ENCODE measurements around the gene EEF1A1. TPM values are rescaled to one million over a fixed set of nuclear protein-coding genes. Genes with fewer than 3 reads are reported as not detected.
"Not testable (repeated sequence)": the region's sequence is repeated elsewhere in the genome, so short reads cannot be mapped to it uniquely, and the experiment has no call there.

EEF1A1 gene
- total RNA-seq, 1 experiment from 2014 or later, result 10,453 TPM

DNA sequence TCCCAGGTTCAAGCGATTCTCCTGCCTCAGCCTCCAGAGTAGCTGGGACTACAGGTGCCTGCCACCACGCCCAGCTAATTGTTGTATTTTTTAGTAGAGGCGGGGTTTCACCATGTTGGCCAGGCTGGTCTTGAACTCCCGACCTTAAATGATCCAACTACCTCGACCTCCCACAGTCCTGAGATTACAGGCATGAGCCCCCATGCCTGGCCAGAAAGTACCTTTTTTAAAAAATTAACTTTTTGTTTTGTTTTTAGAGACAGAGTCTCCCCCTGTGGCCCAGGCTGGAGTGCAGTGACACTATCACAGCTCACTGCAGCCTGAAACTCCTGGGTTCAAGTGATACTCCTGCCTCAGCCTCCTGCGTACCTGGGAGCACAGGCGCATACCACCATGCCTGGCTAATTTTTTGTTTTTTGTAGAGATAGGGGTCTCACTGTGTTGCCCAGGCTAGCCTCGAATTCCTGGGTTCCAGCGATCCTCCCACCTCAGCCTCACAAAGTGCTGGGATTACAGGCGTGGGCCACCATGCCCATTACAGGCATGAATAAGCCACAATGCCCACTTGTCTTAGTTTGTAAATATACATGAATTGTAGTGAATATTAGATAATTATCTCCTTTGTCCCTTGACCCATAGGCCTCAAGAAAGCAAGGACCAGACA is 17.4 kb upstream of the EEF1A1 start:
- no peak for DNase-seq (ENCODE audit: low read depth)

DNA sequence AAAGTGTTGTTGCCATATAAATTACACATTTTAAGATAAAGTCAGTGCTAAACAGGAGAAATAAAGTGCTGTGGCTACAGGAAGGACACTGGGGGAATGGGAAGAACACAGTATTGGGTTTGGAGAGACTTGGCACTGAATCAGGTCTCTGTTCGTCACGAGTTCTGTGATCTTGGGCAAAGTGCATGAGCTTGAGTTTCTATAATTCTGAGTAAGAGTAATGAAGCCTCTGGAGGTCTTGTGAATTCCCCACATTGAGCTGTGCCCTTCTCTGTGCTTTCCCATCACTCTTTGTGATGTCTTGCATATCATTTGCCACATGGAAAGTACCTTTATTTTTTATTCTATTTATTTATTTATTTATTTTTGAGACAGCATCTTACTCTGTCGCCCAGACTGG is 16.8 kb upstream of the EEF1A1 start:
- no peak for DNase-seq (ENCODE audit: low read depth)

DNA sequence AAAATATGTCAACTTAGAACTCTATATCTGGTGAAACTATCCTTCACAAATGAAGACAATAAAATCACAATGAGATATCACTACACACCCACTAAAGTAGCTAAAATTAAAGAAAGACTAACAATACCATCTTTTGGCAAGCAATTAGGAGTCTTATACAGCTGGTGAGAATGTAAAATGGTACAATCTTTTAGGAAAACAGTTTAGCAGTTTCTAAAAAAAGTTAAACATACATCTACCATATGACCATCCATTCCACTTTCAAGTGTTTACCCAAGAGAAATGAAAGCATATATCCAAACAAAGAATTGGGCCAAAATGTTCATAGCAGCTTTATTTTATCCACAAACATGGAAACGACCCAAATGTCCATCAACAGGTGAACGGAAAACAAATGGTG is 13.8 kb upstream of the EEF1A1 start:
- no peak for DNase-seq (ENCODE audit: low read depth)

DNA sequence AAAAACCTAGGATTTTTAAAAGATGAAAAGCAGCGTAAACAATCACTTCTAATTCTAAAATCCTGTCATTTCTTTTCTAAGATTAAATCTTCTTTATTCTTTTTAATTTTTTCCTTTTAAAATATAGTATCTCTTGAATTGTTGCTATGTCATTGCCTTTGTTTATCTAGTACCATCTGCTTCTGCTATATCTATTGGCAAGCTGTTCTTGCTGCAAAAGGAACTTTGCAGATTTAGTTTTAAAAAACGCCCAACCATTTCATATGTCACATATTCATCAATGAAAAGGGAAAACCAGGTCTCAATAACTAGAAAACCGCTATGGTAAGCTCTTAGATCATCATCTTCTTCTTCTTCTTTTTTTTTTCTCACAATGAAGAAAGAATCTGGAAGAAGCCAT is 11.5 kb upstream of the EEF1A1 start:
- no peak for DNase-seq (ENCODE audit: low read depth)

DNA sequence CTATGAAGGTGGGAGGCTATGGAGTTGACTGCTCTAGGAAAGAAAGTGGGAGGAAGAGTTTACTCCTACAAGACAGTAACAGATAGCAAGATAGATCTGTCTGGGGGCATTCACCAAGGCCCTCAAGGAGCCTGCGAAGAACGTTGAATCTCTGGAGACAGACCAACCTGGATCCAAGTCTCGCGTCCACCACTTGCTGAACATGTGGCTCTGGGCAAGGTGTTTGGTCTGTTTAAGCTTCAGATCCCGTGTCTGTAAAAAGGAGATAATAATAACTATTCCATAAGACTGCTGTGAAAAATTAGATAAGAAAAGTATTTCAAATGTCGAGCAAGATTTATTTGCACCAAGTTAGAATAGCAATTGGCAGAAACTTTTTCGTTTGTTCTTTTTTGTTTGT is 8.1 kb upstream of the EEF1A1 start:
- DNase-seq (ENCODE audit: low read depth), result no peak

DNA sequence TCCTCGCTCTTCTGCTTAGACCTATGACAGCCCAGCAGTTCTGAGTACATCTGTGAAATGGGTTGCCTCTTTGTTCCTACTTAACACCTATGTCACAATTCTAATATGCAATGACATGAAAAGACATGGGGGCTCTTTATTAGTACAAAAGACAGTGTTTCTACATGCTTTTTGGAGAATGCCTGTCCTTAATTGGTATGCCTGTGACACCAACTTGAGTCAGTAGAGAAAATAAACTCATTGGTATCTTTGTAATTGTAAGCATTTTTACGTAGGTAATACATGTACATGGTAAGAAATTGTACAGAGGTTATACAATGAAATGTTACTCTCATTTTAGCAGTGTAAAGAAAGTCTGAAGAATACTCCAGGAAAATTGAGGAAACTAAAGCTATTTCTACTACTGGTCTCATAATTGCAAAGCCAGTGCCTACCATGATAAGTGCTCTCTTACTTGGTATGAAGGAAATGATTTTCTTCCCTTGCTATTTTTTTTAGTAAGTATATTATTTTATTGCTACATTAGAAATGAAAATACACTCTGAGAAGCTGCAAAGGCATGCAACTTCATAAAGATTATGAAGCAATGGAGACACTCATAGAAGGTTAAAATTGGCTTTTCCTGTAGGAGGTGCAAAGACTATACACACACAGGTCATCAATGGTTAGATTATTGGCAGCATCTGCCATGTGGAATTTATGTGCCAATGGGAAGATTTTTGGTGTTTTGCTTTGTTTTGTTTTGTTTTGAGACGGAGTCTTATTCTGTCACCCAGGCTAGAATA is 4.9 kb upstream of the EEF1A1 start:
- DNase-seq (ENCODE audit: low read depth), result no peak

DNA sequence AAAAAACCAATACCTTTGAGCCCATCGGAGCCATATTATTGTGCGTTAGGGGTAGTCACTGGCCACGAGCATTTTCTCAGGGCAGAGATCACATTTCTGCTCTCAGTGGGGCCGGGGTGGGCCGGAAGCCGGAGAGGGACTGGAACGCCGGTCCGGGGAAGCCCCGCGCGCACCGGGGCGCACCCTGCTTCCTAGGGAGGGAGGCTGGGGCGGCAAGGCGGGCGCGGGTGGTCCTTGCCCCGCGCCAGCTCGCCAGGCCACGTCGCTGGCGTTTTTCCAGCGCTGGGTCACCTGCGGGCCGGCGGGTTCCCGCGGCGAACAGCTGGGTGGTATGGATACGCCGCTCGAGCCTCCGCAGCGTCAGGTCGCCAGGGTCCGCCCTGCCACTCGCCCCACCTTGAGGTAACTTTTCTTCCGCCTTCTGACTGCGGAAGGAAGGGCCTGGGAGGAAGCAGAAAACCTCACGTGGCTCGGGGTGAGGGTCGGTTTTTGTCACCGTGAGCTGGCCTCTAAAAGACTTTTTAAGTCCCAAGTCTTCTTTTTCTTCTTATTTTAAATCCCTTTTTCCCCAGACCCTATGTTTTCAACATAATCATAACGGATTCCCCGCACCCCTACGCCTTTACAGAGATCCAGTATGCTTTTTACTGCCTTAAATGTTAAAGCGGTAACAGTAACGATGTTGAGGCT is 2.7 kb upstream of the EEF1A1 start:
- peak; percentile 60 for DNase-seq (ENCODE audit: low read depth)

DNA sequence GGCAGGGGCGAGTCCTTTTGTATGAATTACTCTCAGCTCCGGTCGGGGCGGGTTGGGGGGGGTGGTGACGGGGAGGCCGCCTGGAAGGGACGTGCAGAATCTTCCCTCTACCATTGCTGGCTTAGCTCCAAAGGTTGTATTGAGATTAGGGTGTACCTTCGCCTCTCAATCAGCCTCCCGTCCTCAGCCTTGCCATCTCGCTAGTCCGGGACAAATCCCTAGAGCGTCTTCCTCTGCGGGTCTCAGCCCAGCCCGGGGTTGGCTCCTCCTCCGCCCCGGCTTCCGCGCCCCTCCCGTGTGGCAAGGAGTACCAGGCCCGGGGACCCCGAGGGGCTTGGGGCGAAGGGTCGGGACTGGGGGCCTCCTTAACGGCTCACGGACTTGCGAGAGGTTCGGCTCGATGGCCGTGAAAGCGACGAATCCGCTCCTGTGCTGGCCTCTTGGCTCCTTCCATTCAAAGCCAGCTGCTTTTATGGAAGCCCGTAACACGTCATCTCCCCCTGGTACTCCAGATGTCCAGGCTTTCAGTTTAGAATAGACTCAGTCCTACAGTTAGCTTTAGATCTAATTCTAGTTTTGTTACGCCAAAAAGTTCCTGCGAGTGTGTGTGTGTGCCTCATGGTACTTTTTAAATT is 636 bp upstream of the EEF1A1 start:
- peak; percentile 86 for DNase-seq (ENCODE audit: low read depth)

DNA sequence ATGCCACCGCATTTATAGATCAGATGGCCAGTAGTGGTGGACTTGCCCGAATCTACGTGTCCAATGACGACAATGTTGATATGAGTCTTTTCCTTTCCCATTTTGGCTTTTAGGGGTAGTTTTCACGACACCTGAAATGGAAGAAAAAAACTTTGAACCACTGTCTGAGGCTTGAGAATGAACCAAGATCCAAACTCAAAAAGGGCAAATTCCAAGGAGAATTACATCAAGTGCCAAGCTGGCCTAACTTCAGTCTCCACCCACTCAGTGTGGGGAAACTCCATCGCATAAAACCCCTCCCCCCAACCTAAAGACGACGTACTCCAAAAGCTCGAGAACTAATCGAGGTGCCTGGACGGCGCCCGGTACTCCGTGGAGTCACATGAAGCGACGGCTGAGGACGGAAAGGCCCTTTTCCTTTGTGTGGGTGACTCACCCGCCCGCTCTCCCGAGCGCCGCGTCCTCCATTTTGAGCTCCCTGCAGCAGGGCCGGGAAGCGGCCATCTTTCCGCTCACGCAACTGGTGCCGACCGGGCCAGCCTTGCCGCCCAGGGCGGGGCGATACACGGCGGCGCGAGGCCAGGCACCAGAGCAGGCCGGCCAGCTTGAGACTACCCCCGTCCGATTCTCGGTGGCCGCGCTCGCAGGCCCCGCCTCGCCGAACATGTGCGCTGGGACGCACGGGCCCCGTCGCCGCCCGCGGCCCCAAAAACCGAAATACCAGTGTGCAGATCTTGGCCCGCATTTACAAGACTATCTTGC is 725 bp downstream of the EEF1A1 start:
- DNase-seq (ENCODE audit: low read depth), result peak; percentile 72

DNA sequence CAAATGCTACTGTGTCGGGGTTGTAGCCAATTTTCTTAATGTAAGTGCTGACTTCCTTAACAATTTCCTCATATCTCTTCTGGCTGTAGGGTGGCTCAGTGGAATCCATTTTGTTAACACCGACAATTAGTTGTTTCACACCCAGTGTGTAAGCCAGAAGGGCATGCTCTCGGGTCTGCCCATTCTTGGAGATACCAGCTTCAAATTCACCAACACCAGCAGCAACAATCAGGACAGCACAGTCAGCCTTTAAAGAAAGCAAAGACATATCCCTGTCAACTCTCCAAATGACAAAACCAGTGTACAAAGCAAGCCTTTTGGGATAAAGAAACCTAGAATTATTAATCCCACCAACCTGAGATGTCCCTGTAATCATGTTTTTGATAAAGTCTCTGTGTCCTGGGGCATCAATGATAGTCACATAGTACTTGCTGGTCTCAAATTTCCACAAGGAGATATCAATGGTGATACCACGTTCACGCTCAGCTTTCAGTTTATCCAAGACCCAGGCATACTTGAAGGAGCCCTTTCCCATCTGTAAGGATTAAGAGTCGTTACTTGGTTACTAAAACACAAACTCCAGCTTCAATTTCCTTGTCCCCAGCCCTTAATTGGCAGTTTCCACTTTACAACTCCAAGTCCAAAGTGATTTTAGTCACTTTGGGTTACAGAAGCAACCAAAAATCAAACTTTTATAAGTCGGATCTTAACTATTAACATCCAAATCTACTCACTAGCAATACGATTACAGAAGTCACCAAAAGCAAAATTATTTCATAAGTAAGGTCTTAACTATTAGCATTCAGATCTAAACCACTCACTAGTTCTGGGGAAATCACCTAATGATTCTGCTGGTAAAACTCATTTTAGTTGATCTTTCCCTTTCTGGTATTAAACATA is 1.6 kb downstream of the EEF1A1 start:
- DNase-seq (ENCODE audit: low read depth), result not testable (repeated sequence)

DNA sequence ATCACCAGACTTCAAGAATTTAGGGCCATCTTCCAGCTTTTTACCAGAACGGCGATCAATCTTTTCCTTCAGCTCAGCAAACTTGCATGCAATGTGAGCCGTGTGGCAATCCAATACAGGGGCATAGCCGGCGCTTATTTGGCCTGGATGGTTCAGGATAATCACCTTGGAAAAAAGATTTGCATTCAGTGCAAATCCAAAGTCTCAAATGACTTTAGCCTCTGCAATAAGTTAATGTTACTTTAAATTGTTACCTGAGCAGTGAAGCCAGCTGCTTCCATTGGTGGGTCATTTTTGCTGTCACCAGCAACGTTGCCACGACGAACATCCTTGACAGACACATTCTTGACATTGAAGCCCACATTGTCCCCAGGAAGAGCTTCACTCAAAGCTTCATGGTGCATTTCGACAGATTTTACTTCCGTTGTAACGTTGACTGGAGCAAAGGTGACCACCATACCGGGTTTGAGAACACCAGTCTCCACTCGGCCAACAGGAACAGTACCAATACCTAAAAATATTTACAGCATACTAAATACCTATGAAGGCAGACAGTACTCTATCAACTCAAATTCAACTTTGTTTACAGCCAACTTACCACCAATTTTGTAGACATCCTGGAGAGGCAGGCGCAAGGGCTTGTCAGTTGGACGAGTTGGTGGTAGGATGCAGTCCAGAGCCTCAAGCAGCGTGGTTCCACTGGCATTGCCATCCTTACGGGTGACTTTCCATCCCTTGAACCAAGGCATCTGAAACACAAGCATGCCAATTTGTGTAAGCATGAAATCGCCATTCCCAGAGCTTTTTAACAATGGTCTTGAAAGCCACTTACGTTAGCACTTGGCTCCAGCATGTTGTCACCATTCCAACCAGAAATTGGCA is 2.5 kb downstream of the EEF1A1 start:
- DNase-seq (ENCODE audit: low read depth), result peak; percentile 13

DNA sequence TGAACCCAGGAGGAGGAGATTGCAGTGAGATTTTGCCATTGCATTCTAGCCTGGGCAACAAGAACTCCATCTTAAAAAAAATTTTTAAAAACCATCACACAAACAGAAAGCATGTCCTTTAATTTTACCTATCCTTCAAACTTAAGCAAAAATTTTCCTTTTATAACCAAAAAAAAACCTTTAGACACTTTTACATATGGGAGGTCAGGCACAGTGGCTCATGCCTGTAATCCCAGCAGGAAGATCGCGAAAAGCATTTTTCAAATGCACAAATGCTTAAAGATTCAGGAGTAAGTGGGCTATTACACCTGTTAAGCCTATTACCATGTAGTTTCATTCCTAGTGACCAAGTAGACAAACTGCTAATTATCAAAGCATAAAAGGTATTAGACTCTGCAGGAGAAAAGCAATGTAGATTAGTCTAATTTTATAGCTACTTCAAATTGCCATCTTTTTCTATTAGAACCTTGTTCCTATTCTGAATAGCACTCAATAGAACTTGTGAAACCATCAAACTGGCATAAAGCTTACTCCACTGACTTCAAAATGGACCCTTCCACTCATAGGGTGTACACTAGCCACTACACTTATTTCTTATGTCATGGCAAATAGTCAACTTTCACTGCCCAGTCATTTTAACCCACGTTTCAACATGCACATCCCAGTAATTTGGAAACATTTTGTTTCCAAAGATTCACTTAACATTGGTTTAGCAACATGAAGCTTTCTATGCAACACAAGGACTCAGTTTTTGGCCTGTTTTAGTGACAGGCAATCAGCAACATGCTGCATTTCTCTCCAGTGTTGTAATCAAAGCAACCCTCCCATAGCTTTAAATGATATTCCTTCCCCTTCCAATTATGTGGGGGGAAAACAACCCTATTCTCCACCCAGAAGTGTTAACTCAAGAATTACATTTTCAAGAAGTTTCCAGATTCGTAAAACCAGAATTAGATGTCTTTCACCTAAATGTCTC is 4.0 kb downstream of the EEF1A1 start:
- peak; percentile 10 for DNase-seq (ENCODE audit: low read depth)

DNA sequence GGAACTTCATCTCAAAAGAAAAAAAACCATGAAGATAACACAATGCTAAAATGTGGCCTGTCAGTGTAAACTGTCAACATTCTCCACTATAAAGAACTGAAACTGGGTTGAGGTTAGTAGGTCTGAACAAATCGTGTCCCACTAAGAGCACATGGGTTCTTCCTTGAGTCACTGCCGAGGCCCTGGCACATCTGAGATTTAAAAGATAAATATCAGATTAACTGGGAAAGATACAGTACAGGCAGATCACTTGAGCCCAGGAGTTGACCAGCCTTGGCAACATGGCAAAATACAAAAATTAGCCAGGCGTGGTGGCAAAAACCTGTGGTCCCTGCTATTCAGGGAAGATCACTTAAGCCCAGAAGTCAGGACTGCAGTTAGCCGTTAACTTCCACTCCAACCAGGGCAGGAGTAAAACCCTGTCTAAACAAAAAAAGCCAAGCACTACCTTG is 5.6 kb downstream of the EEF1A1 start:
- peak; percentile 35 for DNase-seq (ENCODE audit: low read depth)

DNA sequence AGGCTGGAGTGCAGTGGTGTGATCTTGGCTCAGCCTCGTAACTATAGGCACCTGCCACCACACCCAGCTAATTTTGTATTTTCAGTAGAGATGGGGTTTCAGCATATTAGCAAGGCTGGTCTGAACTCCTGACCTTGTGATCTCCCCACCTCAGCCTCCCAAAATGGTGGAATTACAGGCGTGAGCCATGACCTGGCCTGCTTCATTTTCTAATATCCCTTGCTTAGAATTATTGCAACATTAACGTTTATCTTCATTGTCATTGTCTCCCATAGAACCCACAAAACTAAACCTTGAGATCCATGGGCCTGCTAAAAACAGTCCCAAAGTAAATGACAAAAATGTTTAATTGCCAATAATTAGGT is 6.1 kb downstream of the EEF1A1 start:
- DNase-seq (ENCODE audit: low read depth), result no peak

DNA sequence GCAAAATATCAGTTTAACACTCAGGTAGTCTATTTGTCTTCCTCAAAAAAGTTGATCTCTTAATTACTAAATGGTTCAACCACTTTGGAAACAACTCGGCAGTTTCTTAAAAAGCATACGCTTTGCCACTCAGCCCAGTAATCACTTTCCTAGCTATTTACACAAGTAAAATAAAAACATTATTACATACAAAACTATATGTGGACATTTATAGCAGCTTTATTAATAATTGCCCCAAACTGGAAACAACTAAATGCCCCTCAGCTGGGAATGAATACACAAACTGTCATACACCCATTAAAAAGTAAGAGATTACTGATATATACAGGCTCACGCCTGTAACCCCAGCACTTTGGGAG is 7.4 kb downstream of the EEF1A1 start:
- DNase-seq (ENCODE audit: low read depth), result peak; percentile 8

DNA sequence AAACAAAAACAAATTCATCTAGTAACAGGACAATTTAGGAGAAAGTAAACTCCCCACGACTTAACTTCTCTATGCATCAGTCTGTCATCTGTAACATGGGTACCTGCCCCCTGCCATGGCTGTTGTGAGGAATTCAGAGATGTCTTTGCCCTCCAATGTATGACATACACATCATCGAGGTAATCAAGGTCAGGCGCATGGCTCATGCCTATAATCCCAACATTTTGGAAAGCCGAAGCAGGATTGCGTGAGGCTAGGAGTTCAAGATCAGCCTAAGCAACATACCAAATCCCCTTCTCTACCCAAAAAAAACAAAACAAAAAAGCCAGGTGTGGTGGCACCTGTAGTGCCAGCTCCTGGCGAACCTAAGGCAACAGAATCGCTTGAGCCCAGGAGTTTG is 9.0 kb downstream of the EEF1A1 start:
- DNase-seq (ENCODE audit: low read depth), result peak; percentile 8

DNA sequence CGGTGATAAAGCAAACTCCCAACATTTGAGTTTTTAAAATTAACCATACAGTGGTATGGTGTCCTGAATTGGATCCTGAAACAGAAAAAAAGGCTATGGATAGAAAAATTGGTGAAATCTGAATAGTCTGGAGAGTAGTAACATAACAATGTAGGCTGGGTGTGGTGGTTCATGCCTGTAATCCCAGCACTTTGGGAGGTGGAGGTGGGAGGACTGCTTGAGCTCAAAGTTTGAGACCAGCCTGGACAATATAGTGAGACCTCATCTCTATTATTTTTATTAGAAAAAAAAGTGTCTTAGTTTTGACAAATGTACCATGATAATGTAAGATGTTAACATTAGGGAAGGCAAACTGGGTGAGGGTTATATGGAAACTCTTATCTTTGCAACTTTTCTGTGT is 11.0 kb downstream of the EEF1A1 start:
- no peak for DNase-seq (ENCODE audit: low read depth)

DNA sequence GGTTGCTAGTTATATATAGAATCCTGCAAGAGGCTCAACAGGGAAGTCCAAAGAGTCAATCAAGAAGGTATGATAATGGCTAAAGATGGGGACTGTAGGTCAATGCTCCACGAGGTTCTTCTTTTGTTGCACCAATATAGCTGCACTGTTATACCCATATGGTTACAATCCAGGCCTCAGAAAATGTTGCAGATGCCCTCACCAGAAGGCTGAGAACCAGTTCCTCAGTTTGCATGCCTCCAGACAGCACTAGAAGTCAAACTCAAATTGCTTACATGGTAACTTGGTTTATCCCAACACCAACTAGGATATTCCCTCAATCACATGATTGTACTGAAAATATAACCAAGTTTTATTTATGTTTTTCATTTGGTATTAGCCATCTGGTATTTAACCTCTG is 12.1 kb downstream of the EEF1A1 start:
- no peak for DNase-seq (ENCODE audit: low read depth)

Data from RPMI7951 (cell line).